Lower leg skin (tissue), 3 donors: ENCODE results near the gene ZNF777.

Source experiments
- CTCF ChIP-seq, 3 donors: fragments of 450-650 bp; IDR thresholded peaks; one replicate each; pipeline ENCODE4 v1.5.1; 2016; ENCODE audit warnings: antibody characterized with exemption in 3 of 3, mild to moderate bottlenecking in 3 of 3, moderate library complexity in 2 of 3
- POLR2A ChIP-seq, 2 donors: fragments of 450-650 bp; IDR thresholded peaks; one replicate each; pipeline ENCODE4 v1.6.1; 2016 to 2017; ENCODE audit warnings: antibody characterized with exemption in 2 of 2, mild to moderate bottlenecking in 1 of 2, moderate library complexity in 1 of 2

- no peak for TF ChIP-seq CTCF (IDR thresholded peaks at IDR 0.05)
- no peak for TF ChIP-seq POLR2A (IDR thresholded peaks at IDR 0.05)
These were observed 44.7 kb upstream of the ZNF777 start for GRCh38 chr7:149505551-149505950.
